Middle frontal gyrus (tissue), 1 donor: ENCODE results near the gene BCL2.
"Not testable (repeated sequence)": the region's sequence is repeated elsewhere in the genome, so short reads cannot be mapped to it uniquely, and the experiment has no call there.

Experiments used
- DNase-seq: peaks from one replicate; pipeline ENCODE4 v3.0.0-alpha.2; 2015; ENCODE audit warnings: low spot score; ENCODE audit errors: extremely low spot score

BCL2 gene

GRCh38 chr18:63319383-63320122, at the start of gene BCL2:
TSS of gene BCL2 (minus strand) at chr18:63319769.
- peak; percentile 29 for DNase-seq

- no peak for DNase-seq
Measured at GRCh38 chr18:63368611-63369010, 49.0 kb upstream of the BCL2 start.

- peak; percentile 89 for DNase-seq
Measured at GRCh38 chr18:63367053-63367953, 47.7 kb upstream of the BCL2 start, which contains the start of gene KDSR. TSS of gene KDSR (minus strand) at chr18:63367206. CDS start at chr18:63367118, 88 bp downstream.

- no peak for DNase-seq
Measured at GRCh38 chr18:63366213-63367052, 46.9 kb upstream of the BCL2 start.

- no peak for DNase-seq
Measured at GRCh38 chr18:63365876-63366212, 46.3 kb upstream of the BCL2 start.

GRCh38 chr18:63363951-63364350, 44.4 kb upstream of the BCL2 start:
- DNase-seq, result no peak

- DNase-seq, result not testable (repeated sequence)
Measured at GRCh38 chr18:63363420-63363819, 43.9 kb upstream of the BCL2 start.

GRCh38 chr18:63356272-63356896, 36.8 kb upstream of the BCL2 start:
- no peak for DNase-seq

GRCh38 chr18:63350230-63350629, 30.7 kb upstream of the BCL2 start:
- no peak for DNase-seq

GRCh38 chr18:63348508-63349136, 29.1 kb upstream of the BCL2 start:
- DNase-seq, result no peak

- no peak for DNase-seq
Measured at GRCh38 chr18:63346480-63347183, 27.1 kb upstream of the BCL2 start.

- DNase-seq, result no peak
Measured at GRCh38 chr18:63346031-63346430, 26.5 kb upstream of the BCL2 start.

GRCh38 chr18:63344918-63345317, 25.3 kb upstream of the BCL2 start:
- no peak for DNase-seq

GRCh38 chr18:63344263-63344662, 24.7 kb upstream of the BCL2 start:
- DNase-seq, result no peak

- no peak for DNase-seq
Measured at GRCh38 chr18:63342206-63342605, 22.6 kb upstream of the BCL2 start.

- DNase-seq, result peak; percentile 37
Measured at GRCh38 chr18:63339920-63340484, 20.4 kb upstream of the BCL2 start.

GRCh38 chr18:63336366-63337099, 17.0 kb upstream of the BCL2 start:
- DNase-seq, result no peak

- no peak for DNase-seq
Measured at GRCh38 chr18:63331105-63331504, 11.5 kb upstream of the BCL2 start.
